Neural progenitor cell (in vitro differentiated cells): ENCODE measurements around the gene PGGT1B. TPM values are rescaled to one million over a fixed set of nuclear protein-coding genes. Genes with fewer than 3 reads are reported as not detected.

Experiments
- DNase-seq: peaks from one replicate; pipeline ENCODE4 v3.0.0-alpha.2; 2016; ENCODE audit warnings: low spot score
- H2AFZ ChIP-seq: fragments of 200-600 bp; sonication (generic); replicated peaks from 2 replicates; pipeline ENCODE4 v1.6.1; 2016; ENCODE audit warnings: antibody characterized with exemption
- H3F3A ChIP-seq: fragments of 200-600 bp; sonication (generic); 2 replicates; pipeline ENCODE4 v1.6.1; 2016; ENCODE audit warnings: antibody characterized with exemption, low read depth
- H3K27ac ChIP-seq: fragments of 200-600 bp; sonication (generic); 2 replicates; pipeline ENCODE4 v1.5.1; 2016; ENCODE audit warnings: mild to moderate bottlenecking
- H3K27me3 ChIP-seq: fragments of 200-600 bp; sonication (generic); 2 replicates; pipeline ENCODE4 v1.6.1; 2016; ENCODE audit warnings: mild to moderate bottlenecking, moderate library complexity
- H3K36me3 ChIP-seq: fragments of 200-600 bp; sonication (generic); 2 replicates; pipeline ENCODE4 v1.5.1; 2016
- H3K4me1 ChIP-seq: fragments of 200-600 bp; sonication (generic); 2 replicates; pipeline ENCODE4 v1.6.1; 2016; ENCODE audit warnings: mixed run types
- H3K4me2 ChIP-seq: fragments of 200-600 bp; sonication (generic); 2 replicates; pipeline ENCODE4 v1.6.1; 2016
- H3K4me3 ChIP-seq: fragments of 200-600 bp; sonication (generic); 2 replicates; pipeline ENCODE4 v1.5.1; 2016
- H3K79me2 ChIP-seq: fragments of 200-600 bp; sonication (generic); 2 replicates; pipeline ENCODE4 v1.6.1; 2016; ENCODE audit warnings: low read depth
- H3K9ac ChIP-seq: fragments of 200-600 bp; sonication (generic); 2 replicates; pipeline ENCODE4 v1.6.1; 2016
- H3K9me3 ChIP-seq: fragments of 200-600 bp; sonication (generic); 2 replicates; pipeline ENCODE4 v1.5.1; 2016; ENCODE audit warnings: low read depth
- H4K20me1 ChIP-seq: fragments of 200-600 bp; sonication (generic); 2 replicates; pipeline ENCODE4 v1.6.1; 2016; ENCODE audit warnings: low read depth
- H3K27ac Mint-ChIP-seq: 3 replicates; pipeline ENCODE4 v1.8.0; 2021; ENCODE audit warnings: mixed read lengths
- H3K27me3 Mint-ChIP-seq: 2 replicates; pipeline ENCODE4 v1.8.0; 2022; ENCODE audit warnings: low read depth, mild to moderate bottlenecking, inconsistent platforms, moderate library complexity, mixed read lengths; ENCODE audit not compliant: insufficient read depth
- H3K36me3 Mint-ChIP-seq: 3 replicates; pipeline ENCODE4 v1.8.0; 2021; ENCODE audit warnings: mixed read lengths
- H3K4me1 Mint-ChIP-seq: 3 replicates; pipeline ENCODE4 v1.8.0; 2021; ENCODE audit warnings: mixed read lengths
- H3K4me3 Mint-ChIP-seq: 3 replicates; pipeline ENCODE4 v1.8.0; 2021; ENCODE audit warnings: mild to moderate bottlenecking, moderate library complexity, mixed read lengths
- H3K9me3 Mint-ChIP-seq: 3 replicates; pipeline ENCODE4 v1.8.0; 2020; ENCODE audit warnings: mixed read lengths
- EZH2 ChIP-seq: fragments of 200-600 bp; sonication (generic); IDR thresholded peaks from 2 replicates; pipeline ENCODE4 v1.6.1; 2017; ENCODE audit warnings: antibody characterized with exemption, mild to moderate bottlenecking, moderate library complexity
- EZH2phosphoT487 ChIP-seq: fragments of 200-600 bp; sonication (generic); IDR thresholded peaks from 2 replicates; pipeline ENCODE4 v1.6.1; 2017; ENCODE audit warnings: antibody characterized with exemption
- small RNA-seq: library from RNA; depleted of rRNA; stranded (forward); fragments of <200 nt; gene quantifications from one replicate; pipeline ENCODE3, GENCODE V24; 2015
- total RNA-seq: library from RNA; depleted of rRNA; stranded (reverse); fragments of >200 nt; gene quantifications from 2 replicates; pipeline ENCODE4 v1.2.3, GENCODE V29; 2015; ENCODE audit warnings: low replicate concordance
- TF ChIP-seq, protein P1 (sequence below): fragments of 200-600 bp; sonication (generic); IDR thresholded peaks from 2 replicates; pipeline ENCODE4 v1.5.1; 2017; ENCODE audit warnings: antibody characterized with exemption, mild to moderate bottlenecking

PGGT1B gene
- total RNA-seq, 1 donor from 2014 or later: 20.6 TPM

DNA sequence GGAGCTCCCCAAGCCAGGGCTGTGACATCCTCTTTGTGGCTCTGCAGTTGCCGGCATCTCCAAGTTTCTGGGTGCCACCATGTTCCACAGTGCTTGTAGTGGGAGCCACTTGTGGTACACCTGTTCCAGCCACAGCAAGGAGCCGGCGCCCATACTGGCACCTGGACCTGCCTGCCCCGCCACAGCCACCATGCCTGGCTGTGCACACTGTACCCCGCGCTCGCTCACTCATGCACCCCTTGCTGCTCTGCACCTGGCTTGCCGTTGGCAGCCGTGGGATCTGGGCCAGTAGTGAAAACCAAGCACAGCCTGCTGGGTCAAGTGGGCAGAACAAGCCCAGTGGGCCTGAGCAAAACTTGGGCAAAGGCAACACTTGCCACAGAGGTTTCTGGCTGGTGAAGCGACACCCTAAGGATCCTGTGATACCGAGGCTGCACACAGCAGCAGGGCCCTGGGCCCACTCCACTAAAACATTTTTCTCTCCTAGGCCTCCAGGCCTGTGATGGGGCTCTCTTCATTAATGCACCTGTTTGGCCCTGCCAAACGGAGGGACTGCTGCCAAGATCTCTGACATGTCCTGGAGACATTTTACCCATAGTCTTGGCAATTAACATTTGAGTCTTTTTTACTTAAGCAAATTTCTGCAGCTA, 95.8 kb downstream of the PGGT1B start:
- H3K27ac Mint-ChIP-seq: no peak overlapping the region
- H3K4me3 Mint-ChIP-seq: no peak overlapping the region
- Histone ChIP-seq H3K79me2 (peaks cover 52% of the 10 kb centered on the region), H3K9me3 (no peaks in the 10 kb centered on the region), H3K9ac (no peak overlapping the region), H2AFZ (no peak overlapping the region), H3K27me3 (peaks cover 15% of the 10 kb centered on the region), H4K20me1 (peaks cover 6% of the 10 kb centered on the region), H3K27ac (no peak overlapping the region), H3K4me2 (no peak overlapping the region), H3F3A (peaks cover 25% of the 10 kb centered on the region), H3K4me3 (no peak overlapping the region), H3K36me3 (no peaks in the 10 kb centered on the region), H3K4me1 (peaks cover 14% of the 10 kb centered on the region)
- peaks cover 9% of the 10 kb centered on the region for H3K4me1 Mint-ChIP-seq
- H3K27me3 Mint-ChIP-seq: peaks cover 10% of the 10 kb centered on the region
- TF ChIP-seq EZH2phosphoT487: no peak
- TF ChIP-seq, protein P1, sequence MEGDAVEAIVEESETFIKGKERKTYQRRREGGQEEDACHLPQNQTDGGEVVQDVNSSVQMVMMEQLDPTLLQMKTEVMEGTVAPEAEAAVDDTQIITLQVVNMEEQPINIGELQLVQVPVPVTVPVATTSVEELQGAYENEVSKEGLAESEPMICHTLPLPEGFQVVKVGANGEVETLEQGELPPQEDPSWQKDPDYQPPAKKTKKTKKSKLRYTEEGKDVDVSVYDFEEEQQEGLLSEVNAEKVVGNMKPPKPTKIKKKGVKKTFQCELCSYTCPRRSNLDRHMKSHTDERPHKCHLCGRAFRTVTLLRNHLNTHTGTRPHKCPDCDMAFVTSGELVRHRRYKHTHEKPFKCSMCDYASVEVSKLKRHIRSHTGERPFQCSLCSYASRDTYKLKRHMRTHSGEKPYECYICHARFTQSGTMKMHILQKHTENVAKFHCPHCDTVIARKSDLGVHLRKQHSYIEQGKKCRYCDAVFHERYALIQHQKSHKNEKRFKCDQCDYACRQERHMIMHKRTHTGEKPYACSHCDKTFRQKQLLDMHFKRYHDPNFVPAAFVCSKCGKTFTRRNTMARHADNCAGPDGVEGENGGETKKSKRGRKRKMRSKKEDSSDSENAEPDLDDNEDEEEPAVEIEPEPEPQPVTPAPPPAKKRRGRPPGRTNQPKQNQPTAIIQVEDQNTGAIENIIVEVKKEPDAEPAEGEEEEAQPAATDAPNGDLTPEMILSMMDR: no peak
- TF ChIP-seq EZH2: no peak
- peaks cover 16% of the 10 kb centered on the region for H3K36me3 Mint-ChIP-seq
- DNase-seq: no peak
- H3K9me3 Mint-ChIP-seq: peaks cover 36% of the 10 kb centered on the region

DNA sequence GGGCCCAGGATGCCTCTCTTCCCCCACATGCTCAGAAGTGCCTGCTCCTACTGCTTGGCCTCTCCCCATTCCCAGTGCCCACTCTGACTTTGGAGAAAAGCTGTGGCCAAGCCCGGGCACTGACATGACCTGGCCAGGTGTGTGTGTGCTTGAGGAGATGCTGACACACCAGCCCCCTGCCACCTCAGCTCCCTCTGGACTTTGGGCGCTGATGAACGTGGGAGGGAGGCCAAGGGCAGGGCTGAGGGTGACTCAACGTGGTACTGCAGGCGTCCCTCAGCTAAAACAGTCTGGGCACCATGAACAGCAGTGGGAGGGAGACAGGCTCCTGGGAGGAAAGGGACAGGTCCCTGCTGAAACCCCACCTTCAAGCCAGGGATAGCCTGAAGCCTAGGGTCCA, 96.9 kb downstream of the PGGT1B start:
- H3K9me3 ChIP-seq: no peaks in the 10 kb centered on the region
- Mint-ChIP-seq H3K27me3 (peaks cover under 1% of the 10 kb centered on the region), H3K36me3 (peaks cover 16% of the 10 kb centered on the region), H3K4me3 (no peak overlapping the region), H3K27ac (no peak overlapping the region), H3K4me1 (peaks cover 5% of the 10 kb centered on the region), H3K9me3 (peaks cover 36% of the 10 kb centered on the region)
- H3K79me2 ChIP-seq: peaks cover 52% of the 10 kb centered on the region
- H3K27ac ChIP-seq: no peak overlapping the region
- H2AFZ ChIP-seq: no peak overlapping the region
- H3K36me3 ChIP-seq: no peaks in the 10 kb centered on the region
- H3K4me2 ChIP-seq: no peak overlapping the region
- no peak overlapping the region for H3K9ac ChIP-seq
- peaks cover 5% of the 10 kb centered on the region for H3K27me3 ChIP-seq
- peaks cover 6% of the 10 kb centered on the region for H4K20me1 ChIP-seq
- no peak overlapping the region for H3K4me3 ChIP-seq
- peaks cover 9% of the 10 kb centered on the region for H3K4me1 ChIP-seq
- TF ChIP-seq EZH2phosphoT487: no peak
- TF ChIP-seq, protein P1: no peak
- no peak for TF ChIP-seq EZH2
- peaks cover 22% of the 10 kb centered on the region for H3F3A ChIP-seq
- DNase-seq: no peak

DNA sequence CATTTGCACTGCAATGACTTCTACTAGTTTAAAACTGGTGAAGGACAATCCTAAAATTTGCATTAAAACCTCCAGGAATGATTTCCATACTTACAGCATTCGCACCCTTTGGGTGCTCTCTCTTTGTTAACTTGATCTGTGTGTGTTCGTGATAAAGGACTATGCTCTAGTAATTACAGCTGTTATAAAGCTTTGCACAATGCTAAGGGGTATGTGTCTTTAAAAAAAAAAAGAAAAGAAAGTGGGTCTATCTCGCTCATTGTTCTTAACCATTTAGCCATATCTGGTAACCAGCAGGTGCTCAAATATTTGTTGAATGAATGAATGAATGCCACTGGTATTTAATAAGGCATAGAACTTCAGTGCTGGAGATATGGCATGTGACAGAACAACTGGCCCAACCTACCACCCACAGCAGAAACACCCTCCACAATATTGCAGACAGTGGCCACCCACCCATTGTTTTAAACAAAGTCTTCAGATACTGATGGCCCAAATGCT, 101.7 kb downstream of the PGGT1B start:
- no peak overlapping the region for H3K4me3 ChIP-seq
- TF ChIP-seq, protein P1: no peak
- no peak for TF ChIP-seq EZH2
- no peak for TF ChIP-seq EZH2phosphoT487
- no peak overlapping the region for H3K27ac ChIP-seq
- H3K4me1 ChIP-seq: no peaks in the 10 kb centered on the region
- H3K27me3 ChIP-seq: no peaks in the 10 kb centered on the region
- H3K9ac ChIP-seq: no peak overlapping the region
- no peak for DNase-seq
- H4K20me1 ChIP-seq: no peaks in the 10 kb centered on the region
- H3K27me3 Mint-ChIP-seq: no peaks in the 10 kb centered on the region
- no peaks in the 10 kb centered on the region for H3K4me1 Mint-ChIP-seq
- no peak overlapping the region for H3K4me2 ChIP-seq
- H3K79me2 ChIP-seq: peaks cover 26% of the 10 kb centered on the region
- H3K36me3 ChIP-seq: no peaks in the 10 kb centered on the region
- no peak overlapping the region for H3K27ac Mint-ChIP-seq
- H2AFZ ChIP-seq: no peak overlapping the region
- H3K9me3 ChIP-seq: no peaks in the 10 kb centered on the region
- no peaks in the 10 kb centered on the region for H3F3A ChIP-seq
- H3K4me3 Mint-ChIP-seq: no peak overlapping the region
- H3K9me3 Mint-ChIP-seq: peaks cover 28% of the 10 kb centered on the region
- peaks cover 9% of the 10 kb centered on the region for H3K36me3 Mint-ChIP-seq

Small RNA genes lying within 50 kb of the gene (small RNA-seq; reads per million reads assigned to genes)
- not detected for gene HMGN1P15

Other genes starting within 250 kb of the PGGT1B start
- 31.2 and 42.6 TPM in 2 replicates for gene TRIM36, start 93.0 kb downstream of the PGGT1B start, total RNA-seq
- 22.0 and 33.6 TPM in 2 replicates for gene CCDC112, start 33.8 kb upstream of the PGGT1B start, total RNA-seq